NCI-H2171 (cell line): Measurements from ENCODE around the gene CAPN5.

Experiments used
- DNase-seq: peaks from one replicate; lab custom pipeline; 2025; lab: John Stamatoyannopoulos, UW

Gene CAPN5

DNA sequence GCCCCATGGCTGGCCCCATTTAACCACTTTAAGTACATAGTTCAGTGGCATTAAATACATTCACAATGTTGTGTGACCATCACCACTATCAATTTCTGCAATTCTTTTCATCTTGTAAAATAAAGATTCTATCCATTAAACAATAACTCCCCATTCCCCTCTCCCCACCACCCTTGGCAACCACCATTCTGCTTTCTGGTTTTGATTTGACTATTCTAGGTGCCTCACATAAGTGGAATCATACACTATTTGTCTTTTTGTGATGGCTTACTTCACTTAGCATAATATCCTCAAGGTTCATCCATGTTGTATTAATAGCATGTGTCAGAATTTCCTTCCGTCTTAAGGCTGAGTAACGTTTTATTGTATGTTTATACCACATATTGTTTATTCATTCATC is 68.3 kb downstream of the CAPN5 start:
- DNase-seq: no peak

DNA sequence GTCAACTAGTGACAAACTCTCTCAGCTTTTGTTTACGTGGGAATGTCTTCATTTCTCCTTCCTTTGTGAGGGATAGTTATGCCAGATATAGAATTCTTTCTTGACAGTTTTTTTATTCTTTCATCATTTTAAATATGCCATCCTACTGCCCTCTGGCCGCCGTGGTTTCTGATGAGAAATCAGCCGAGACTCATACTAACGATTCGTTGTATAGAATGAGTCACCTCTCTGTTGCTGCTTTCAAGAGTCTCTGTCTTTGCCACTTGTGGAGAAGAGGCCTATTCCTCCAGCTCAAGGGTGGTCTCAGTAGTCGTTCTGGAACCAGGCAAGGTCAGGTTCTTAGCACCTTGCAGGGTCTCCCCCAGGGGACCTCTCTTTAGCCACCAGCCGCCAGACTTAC is 69.3 kb downstream of the CAPN5 start:
- DNase-seq: no peak

DNA sequence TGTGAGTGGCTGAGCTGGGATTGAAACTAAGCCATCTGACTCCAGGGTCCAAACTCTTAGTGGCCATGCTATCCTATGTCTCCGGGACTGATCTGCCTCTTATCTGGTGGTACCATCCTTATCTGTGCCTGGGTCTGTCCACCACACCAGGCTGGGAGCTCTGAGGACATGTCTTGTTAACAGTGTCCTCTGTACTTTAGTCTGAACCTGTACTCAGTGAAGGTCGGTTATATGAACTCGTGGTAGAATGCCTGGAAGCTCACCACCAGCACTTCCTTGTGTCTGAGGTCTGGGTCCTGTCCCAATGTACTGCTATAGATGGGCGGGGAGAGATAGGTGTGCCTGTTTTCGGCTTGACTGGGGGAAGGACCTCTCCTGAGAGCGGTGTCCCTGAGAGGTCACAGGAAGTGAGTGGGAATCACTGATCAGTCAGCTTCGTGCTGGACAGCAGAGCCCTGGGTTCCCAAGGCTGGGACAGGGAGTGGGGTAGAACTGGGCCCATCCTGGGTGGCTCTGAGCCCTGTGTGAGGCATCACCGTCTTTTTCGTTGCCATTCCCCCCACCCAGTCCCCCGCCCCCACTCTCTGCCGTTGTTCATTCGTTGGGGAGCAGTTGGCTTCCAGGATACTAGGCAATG is 70.1 kb downstream of the CAPN5 start:
- no peak for DNase-seq

DNA sequence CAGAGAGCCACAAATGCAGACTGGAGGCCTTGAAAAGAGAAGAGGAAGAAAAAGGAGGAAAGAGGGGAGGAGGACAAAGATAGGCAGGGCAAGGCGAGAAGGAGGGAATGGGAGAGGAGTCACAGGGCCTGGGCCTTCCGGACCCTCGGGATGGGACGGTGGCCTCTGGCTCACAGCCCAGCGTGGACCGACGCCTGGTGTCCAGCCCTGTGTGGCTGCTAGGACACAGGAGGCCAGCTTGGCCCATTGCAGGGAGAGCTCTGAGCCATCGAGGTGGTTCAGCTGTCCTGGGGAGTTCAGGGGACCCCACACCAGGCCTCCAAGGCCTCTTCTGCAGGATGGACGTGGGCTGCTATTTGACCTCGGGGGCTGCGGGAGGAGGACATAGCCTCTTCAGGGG is 70.7 kb downstream of the CAPN5 start:
- DNase-seq: no peak

DNA sequence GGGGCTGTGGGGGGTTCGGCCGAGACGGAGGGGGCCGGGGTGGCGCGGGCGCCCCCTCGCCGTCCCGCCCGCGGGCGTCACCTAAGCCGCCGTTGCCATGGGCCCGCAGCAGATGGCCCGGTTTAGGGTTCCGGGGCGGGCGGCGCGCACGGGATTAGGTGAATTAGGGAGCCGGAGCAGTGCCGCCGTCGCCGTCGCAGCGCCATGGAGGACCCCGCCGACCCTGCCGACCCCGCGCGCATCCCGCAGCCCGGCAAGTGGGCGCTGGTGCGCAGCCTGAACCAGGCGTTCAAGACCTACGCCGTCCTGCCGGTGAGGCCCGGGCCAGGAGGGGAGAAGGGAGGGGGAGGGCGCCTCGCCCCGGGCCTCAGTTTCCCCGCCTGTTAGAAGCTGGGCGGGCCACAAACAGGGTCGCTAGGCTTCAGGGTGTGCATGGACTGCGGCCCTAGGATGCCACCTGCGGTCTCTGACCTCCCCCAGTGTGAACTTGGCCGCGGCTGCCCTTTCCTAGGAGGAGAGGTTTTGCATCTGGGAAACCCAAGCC is 71.4 kb downstream of the CAPN5 start:
- DNase-seq: no peak

DNA sequence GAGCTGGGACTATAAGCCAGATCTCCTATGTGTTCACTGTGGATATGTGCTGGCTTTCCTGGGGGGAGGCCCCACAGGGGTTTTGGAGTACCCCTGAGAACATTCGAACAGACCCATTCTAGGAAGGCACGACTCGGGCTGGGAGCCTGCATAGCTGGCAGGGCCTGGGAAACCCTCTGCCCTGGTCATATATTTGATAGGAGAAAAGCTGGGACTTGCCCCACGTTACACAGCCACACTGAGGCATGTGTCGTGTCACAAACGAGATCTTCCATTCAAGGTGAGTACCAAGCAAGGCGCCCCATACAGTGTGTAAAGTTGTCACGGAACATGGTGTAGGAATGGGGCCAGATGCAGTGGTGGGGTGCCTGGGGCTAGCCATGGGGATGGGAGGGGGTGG is 72.4 kb downstream of the CAPN5 start:
- no peak for DNase-seq

DNA sequence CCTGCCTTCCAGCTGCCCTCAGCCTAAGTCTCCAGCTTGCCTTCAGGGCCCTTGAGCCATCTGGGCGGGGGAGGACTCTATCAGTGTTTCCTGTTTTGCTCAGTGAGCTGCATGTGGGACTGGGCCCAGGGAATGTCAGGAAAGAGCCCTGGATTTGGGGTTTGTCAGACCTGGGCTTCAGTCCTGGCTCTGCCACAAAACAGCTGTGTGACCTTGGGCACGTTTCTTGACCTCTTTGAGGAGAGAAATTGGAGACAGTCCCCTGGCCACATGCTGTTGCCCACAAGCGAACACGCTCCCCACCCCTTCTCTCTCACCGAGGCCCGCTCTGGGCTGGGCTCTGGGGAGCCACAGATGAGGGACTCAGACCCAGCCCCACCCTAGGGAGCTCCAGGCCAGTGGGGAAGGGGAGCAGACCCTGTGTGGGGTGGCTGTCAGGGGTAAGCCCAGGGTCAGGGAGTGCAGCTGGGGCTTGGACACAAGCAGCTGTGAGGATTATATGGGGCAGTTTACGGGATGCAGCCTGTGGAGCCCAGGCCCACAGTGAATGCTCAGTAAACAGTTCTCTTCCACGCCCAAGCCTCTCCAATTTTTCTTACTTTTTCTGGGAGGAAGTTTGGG is 73.6 kb downstream of the CAPN5 start:
- no peak for DNase-seq

DNA sequence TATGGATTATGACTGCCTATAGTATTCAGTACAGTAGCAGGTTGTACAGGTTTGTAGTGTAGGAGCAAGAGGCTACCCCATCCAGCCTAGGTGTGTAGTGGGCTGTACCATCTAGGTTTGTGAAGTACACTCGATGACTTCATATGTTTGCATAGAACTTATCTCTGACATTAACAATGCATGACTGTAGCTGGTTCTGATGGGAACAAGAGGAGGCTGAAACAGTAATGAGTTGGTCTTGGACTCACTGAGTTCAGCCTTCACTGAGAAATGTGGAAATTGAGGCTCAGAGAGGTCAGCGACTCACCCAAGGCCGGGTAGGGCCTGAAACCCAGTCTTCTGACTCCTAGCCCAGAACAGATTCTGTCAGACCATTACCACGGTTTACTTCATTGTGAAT is 74.3 kb downstream of the CAPN5 start:
- no peak for DNase-seq

DNA sequence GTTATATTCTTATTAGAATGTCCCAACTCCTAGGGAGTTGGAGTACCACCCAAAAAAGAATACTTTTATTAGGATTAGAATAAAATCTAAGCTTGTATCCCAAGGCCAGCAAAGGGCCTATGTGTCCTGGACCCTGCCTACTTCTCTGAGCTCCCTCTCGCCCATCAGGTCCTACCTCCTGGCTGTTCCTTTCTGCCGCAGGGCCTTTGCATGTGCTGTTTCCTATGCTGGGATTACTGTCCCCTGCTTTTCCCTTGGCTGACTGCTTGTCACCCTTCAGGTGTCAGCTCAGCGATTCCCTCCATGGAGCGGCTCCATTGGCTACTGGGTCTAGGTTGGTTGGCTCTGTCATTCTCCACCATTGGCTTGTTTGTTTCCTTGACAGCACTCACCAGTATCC is 74.7 kb downstream of the CAPN5 start:
- DNase-seq: no peak

DNA sequence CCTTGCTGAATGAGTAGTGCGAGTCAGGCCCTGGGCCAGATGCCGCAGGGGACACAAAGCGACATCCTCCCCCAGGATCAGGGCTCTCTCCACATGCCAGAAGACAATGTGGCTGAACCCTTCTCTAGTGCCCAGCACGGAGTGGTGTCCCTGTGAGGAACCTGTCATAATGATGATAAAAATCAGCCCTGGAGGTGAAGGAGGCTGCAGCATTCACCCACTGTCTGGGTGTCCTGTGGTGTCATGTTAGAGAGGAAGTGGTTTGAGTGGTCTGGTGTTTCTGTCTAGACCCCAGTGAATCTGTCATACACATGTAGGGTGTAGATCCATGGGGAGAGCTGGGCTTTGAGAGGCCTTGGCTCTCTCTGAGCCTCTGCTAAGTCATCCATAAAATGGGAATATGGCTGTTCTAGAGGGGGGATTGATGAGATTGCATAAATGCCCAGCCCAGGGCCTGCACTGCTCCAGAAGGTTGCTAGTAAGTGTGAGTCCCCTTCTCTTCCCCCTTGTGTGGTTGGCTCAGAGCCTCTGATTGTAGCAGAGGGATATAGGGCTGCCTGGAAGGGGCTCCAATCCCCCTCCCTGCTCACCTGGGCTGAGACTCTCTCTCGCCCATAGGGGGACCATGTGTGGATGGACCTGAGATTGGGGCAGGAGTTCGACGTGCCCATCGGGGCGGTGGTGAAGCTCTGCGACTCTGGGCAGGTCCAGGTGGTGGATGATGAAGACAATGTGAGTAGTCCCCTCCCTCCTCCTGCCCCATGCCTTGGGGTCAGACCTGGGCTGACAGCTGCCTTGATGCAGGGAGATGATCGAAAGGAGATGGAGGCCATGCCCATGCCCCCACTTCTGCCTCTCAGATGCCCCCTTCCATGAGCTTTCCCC is 75.6 kb downstream of the CAPN5 start:
- DNase-seq: no peak

DNA sequence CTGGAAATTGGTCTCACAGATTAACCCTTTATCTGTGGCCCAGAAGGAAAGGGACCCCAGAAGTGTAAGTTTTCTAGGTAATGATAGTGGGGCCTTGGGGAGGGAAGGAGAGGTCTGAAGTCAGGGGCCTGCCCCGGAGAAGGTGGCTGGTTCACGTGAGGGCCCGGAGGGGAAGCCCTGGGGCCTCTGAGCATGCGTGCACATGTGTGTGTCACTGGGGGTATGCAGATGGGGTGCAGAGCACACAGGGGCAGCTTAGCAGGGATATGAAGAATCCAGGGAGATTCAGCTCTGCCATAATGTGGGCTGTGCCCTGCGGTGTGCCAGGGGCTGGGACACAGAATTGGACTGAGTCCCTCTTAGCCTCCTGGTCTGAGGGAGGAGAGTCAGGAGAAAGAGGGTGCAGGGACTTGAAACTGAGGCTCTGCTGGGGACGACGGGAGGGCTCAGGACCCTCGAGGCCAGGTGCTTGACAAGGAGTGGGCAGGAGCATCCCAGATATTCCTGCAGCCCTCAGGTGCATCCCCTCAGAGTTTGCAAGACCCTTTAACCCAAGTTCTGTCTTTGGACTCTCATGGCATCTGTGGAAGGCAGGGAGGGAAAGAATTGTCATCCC is 76.7 kb downstream of the CAPN5 start:
- no peak for DNase-seq

DNA sequence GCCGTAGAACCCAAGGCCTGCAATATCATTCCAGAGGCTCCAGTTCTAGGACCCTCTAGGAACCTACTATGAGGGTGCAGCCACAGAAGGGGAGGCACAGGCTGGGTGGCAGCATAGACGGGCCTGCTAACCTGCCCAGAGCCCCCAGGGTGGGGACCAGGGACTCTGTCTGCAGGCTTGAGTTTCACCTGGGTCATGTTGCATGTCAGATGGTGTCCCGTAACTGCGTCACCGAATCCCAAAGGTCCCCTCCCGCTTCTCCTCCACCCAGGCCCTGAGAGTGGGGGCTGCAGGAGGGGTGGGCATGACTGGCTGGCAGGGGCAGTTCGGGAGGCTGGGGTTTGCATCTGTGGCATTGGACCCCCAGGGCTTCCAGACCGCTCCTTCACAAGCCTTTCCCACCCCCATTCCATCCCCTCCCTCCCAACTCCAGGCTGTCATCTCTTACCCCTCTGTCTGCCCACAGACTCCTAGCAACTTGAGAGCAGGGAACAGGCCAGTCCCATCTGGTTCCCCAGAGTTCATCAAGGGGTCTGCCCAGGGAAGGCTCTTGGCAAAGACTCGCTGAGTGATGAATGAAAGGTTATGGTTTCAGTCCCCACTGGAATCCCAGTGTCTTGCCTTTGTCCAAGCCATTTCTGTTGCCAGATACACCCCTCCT is 77.6 kb downstream of the CAPN5 start:
- DNase-seq: peak; percentile 46

DNA sequence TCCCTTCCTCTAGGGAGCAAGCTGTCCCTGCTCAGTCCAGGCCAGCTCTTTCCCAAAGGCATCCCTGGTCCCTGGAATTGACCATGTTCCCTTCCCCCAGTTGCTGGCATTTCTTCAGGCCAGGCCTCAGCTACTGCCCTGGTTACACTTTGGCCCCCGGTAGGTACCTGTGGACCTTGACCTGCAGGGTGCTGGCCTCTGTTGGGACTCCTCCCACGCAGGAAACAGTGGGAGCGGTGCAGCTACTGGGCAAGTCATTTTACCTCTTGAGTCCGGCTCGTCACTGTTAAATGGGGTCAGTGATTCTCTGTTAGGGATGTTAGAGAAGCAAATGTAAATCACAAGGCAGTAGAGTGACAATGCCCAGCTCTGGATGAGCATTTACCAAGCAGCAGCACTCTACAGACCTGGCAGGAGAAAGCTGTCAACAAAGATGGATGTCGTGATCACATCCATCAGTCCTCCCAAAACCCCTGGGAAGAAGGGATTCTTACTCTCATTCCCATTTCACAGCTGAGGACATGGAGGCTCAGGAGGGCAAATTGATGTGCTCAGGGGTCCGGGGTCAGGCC is 78.2 kb downstream of the CAPN5 start:
- DNase-seq: no peak

DNA sequence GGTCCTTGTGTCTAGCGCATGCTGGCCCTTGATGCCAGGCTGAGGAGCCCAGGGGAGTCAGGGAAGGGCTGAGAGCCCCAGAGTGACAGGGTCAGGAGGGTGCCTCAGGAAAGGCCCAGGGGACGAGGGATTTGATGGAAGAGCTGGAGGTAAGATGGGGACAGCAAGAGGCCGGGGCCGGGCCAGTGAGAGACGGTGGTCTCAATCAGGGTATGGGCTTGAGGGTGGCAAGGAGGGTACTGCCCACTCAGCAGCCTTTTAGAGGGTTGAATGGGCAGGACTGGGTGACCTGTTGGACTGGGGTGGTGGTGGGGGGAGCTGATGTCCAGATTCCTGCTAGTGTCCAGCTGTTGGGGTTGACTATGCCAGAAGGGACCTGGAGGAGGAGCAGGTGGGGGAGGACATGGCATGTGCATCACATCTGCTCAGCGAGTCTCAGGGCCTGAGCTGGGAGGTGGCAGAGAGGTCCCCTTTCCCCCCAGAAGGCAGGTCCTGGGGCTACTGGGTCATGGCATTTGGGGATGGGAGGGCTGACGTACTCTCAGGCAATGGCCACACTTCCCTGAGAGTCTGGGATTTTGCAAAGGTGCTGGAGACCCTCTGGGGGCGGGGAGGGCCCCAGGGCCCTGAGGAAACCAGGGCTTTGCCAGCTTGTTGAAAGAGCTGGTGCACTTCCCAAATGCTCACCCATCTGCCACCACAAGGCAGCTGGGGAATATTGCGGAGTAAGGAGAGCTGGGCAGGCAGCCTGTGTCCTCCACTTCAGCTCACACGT is 79.7 kb downstream of the CAPN5 start:
- peak; percentile 36 for DNase-seq

DNA sequence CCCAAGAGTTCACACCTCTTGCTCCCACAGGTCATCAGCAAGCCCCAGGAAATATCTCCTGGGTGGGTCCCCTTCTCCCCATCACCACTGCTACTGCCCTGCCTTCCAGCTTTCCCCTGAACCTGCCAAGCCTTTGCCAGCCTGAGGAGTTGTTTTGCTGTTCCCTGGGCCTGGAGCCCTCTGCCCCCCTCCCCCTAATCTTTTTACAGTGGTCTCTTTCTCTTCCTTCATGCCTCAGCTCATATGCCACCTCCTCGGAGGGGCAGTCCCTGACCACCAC is 80.2 kb downstream of the CAPN5 start:
- DNase-seq: no peak

DNA sequence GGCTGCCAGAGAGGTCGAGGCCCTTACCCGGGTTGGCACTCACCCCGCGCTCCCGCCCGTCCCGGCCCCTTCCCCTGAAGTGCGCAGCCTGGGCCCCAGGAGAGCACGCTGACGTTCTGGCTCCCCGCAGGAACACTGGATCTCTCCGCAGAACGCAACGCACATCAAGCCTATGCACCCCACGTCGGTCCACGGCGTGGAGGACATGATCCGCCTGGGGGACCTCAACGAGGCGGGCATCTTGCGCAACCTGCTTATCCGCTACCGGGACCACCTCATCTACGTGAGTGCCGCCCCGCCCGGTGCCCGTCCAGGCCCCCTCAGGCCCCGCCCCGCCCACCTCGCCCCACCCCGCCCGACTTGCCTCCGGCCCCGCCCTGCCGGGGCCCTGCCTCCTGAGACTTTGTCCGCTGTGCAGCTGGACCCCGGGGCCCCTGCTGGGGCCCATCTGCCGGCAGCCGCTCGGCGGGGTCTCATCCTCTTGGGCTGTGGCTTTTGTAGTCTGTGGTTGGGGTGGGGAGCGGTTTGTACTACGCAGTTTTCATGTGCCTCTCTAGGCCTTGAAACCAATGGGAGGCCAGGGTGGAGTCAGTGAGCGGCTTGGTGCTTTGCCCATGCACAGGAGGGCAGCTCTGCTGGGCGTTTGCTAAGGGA is 81.0 kb downstream of the CAPN5 start:
- DNase-seq: peak; percentile 71

DNA sequence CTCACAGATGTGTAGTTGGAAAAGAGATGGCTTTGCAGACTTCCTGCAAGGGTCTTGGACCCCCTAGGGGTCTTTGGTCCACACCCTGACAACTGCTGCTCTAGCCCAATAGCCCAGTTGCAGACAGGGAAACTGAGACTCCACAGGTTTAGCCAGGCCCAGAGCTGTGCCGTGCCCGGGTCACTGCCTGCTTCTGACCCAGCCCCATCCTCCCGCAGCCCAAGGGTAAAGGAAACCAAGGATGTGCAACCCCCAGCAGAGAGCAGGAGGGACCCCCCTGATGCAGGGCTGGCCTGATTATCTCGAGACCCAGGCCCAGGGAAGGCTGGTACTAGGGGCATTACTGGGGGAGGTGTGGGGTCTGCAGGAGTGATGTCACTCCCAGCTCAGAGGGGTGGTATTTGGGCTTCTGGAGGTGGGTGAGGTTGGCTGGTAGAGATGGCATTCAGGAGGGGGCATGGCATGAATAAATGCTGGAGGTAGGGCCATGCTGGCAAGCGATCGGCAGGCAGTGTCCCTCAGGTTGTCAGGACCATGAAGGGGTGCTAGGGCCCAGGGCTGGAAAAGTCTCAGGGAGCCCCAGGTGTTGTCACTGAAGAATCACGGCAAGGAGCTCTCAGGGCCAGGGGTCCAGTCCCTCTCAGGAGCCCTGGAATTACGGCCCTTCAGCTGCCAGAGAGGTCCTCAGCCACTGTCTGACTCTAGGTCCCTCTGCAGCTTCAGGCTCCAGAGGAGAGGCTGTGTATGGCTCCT is 82.4 kb downstream of the CAPN5 start:
- DNase-seq: no peak

DNA sequence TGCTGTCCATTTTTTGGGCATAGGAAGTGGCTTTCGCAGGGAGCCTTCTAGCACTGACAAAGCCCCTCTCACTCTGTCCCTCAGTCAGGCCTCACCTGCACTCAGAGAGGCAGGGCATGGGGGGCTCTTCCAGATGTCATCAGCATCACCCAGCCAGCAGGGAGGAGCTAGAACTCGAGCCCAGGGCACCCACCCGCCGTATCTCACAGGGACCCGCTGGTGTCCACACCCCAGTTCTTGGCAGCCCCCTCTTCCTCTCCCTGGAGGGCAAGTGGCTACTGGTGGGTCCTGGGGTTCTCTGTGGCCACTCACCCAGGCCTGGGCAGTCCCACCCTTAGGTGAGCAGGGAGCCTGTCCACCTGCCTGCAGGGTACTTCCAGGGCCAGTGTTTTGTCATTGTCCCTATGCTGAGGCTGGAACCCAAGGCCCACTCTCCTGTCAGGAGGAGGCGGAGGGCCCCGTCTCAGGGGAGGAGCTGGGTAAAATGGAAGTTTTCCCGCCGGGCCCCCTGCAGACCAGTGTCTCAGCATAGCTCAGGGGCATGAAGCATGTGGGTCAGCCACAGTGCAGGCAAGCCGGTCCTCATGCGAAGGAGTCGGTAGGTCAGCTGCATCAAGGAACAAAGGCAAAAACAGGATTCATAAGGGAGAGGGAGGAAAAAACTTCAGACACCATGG is 83.1 kb downstream of the CAPN5 start:
- no peak for DNase-seq

DNA sequence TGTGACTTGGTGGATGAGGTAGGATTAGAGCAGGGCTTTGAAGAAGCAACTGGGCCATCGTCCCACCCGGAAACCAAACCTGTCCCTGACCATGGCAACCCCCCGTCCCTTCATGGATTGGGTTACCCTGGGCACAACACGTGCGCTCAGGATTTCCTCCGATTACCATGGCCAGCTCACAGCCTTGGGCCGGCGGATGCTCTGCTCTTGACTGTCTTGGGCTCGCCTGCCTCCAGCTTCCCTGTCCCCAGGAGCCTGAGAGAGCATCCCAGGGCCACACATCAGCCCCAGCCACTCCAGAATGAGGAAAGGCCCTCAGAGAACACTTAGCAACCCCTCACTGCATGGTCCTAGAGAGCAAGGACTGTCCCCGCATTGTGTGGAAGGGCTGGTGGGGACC is 84.1 kb downstream of the CAPN5 start:
- DNase-seq: no peak
